ENCODE results near the gene GRIN3B.

The GRIN3B gene

GRCh38 chr19:1046117-1046626 is 46.0 kb downstream of the GRIN3B start:
- no peak overlapping the region for H3K4me3 ChIP-seq (ENCODE audit: low read length)
- no peaks in the 10 kb centered on the region for H3K27me3 ChIP-seq (ENCODE audit: control insufficient read depth, insufficient read depth, low read length)
- peaks cover 2% of the 10 kb centered on the region; the same call in 1 of the 2 replicates for H3K4me1 ChIP-seq (ENCODE audit: control insufficient read depth, insufficient read depth, low read length)
- no peak for DNase-seq (ENCODE audit: low read depth, low spot score)
- no peak overlapping the region for H3K27ac ChIP-seq (ENCODE audit: low read length)
- peaks cover 12% of the 10 kb centered on the region; the same call in 1 of the 2 replicates for H3K36me3 ChIP-seq (ENCODE audit: control insufficient read depth, insufficient read depth, low read length)
- H3K9me3 ChIP-seq (ENCODE audit: control insufficient read depth, insufficient read depth, low read length), result no peaks in the 10 kb centered on the region
- WGBS (ENCODE audit: insufficient coverage, insufficient read length), result no CpG with 5 or more reads among the region's 33 CpGs

GRCh38 chr19:1046836-1047695 is 46.8 kb downstream of the GRIN3B start:
- peaks cover 2% of the 10 kb centered on the region; the same call in 1 of the 2 replicates for H3K4me1 ChIP-seq (ENCODE audit: control insufficient read depth, insufficient read depth, low read length)
- H3K27ac ChIP-seq (ENCODE audit: low read length), result no peak overlapping the region
- H3K36me3 ChIP-seq (ENCODE audit: control insufficient read depth, insufficient read depth, low read length), result peaks cover 12% of the 10 kb centered on the region; the same call in 1 of the 2 replicates
- H3K27me3 ChIP-seq (ENCODE audit: control insufficient read depth, insufficient read depth, low read length), result no peaks in the 10 kb centered on the region
- no CpG with 5 or more reads among the region's 77 CpGs for WGBS (ENCODE audit: insufficient coverage, insufficient read length)
- H3K9me3 ChIP-seq (ENCODE audit: control insufficient read depth, insufficient read depth, low read length), result no peaks in the 10 kb centered on the region
- no peak overlapping the region for H3K4me3 ChIP-seq (ENCODE audit: low read length)
- DNase-seq (ENCODE audit: low read depth, low spot score), result no peak

GRCh38 chr19:1047696-1048147 is 47.5 kb downstream of the GRIN3B start:
- no peaks in the 10 kb centered on the region for H3K27me3 ChIP-seq (ENCODE audit: control insufficient read depth, insufficient read depth, low read length)
- H3K36me3 ChIP-seq (ENCODE audit: control insufficient read depth, insufficient read depth, low read length), result peaks cover 9% of the 10 kb centered on the region; the same call in 1 of the 2 replicates
- peaks cover 2% of the 10 kb centered on the region; the same call in 1 of the 2 replicates for H3K4me1 ChIP-seq (ENCODE audit: control insufficient read depth, insufficient read depth, low read length)
- no CpG with 5 or more reads among the region's 20 CpGs for WGBS (ENCODE audit: insufficient coverage, insufficient read length)
- no peak for DNase-seq (ENCODE audit: low read depth, low spot score)
- no peak overlapping the region for H3K27ac ChIP-seq (ENCODE audit: low read length)
- H3K4me3 ChIP-seq (ENCODE audit: low read length), result no peak overlapping the region
- H3K9me3 ChIP-seq (ENCODE audit: control insufficient read depth, insufficient read depth, low read length), result no peaks in the 10 kb centered on the region

- Histone ChIP-seq H3K9me3 (ENCODE audit: control insufficient read depth, insufficient read depth, low read length) (no peaks in the 10 kb centered on the region), H3K4me3 (ENCODE audit: low read length) (no peak overlapping the region), H3K36me3 (ENCODE audit: control insufficient read depth, insufficient read depth, low read length) (peaks cover 9% of the 10 kb centered on the region; the same call in 1 of the 2 replicates), H3K4me1 (ENCODE audit: control insufficient read depth, insufficient read depth, low read length) (peaks cover 2% of the 10 kb centered on the region; the same call in 1 of the 2 replicates), H3K27me3 (ENCODE audit: control insufficient read depth, insufficient read depth, low read length) (no peaks in the 10 kb centered on the region), H3K27ac (ENCODE audit: low read length) (no peak overlapping the region)
- DNase-seq (ENCODE audit: low read depth, low spot score), result no peak
- no CpG with 5 or more reads among the region's 17 CpGs for WGBS (ENCODE audit: insufficient coverage, insufficient read length)
Observed at GRCh38 chr19:1049106-1049505, 48.9 kb downstream of the GRIN3B start.

- no peak for DNase-seq (ENCODE audit: low read depth, low spot score)
- H3K36me3 ChIP-seq (ENCODE audit: control insufficient read depth, insufficient read depth, low read length), result peaks cover 9% of the 10 kb centered on the region; the same call in 1 of the 2 replicates
- WGBS (ENCODE audit: insufficient coverage, insufficient read length), result no CpG with 5 or more reads among the region's 11 CpGs
- no peaks in the 10 kb centered on the region for H3K27me3 ChIP-seq (ENCODE audit: control insufficient read depth, insufficient read depth, low read length)
- no peaks in the 10 kb centered on the region; the same call in 1 of the 2 replicates for H3K4me1 ChIP-seq (ENCODE audit: control insufficient read depth, insufficient read depth, low read length)
- H3K4me3 ChIP-seq (ENCODE audit: low read length), result no peak overlapping the region
- no peak overlapping the region for H3K27ac ChIP-seq (ENCODE audit: low read length)
- no peaks in the 10 kb centered on the region for H3K9me3 ChIP-seq (ENCODE audit: control insufficient read depth, insufficient read depth, low read length)
Observed at GRCh38 chr19:1049800-1050199, 49.6 kb downstream of the GRIN3B start.

- no CpG with 5 or more reads among the region's 31 CpGs for WGBS (ENCODE audit: insufficient coverage, insufficient read length)
- no peak overlapping the region for H3K27ac ChIP-seq (ENCODE audit: low read length)
- no peaks in the 10 kb centered on the region for H3K27me3 ChIP-seq (ENCODE audit: control insufficient read depth, insufficient read depth, low read length)
- no peak for DNase-seq (ENCODE audit: low read depth, low spot score)
- H3K36me3 ChIP-seq (ENCODE audit: control insufficient read depth, insufficient read depth, low read length), result peaks cover 10% of the 10 kb centered on the region; the same call in 1 of the 2 replicates
- no peak overlapping the region for H3K4me3 ChIP-seq (ENCODE audit: low read length)
- peaks cover 2% of the 10 kb centered on the region; the same call in 1 of the 2 replicates for H3K9me3 ChIP-seq (ENCODE audit: control insufficient read depth, insufficient read depth, low read length)
- no peaks in the 10 kb centered on the region; the same call in 1 of the 2 replicates for H3K4me1 ChIP-seq (ENCODE audit: control insufficient read depth, insufficient read depth, low read length)
Observed at GRCh38 chr19:1050989-1051788, 51.0 kb downstream of the GRIN3B start.

- Histone ChIP-seq H3K4me3 (ENCODE audit: low read length) (no peak overlapping the region), H3K27ac (ENCODE audit: low read length) (no peak overlapping the region), H3K36me3 (ENCODE audit: control insufficient read depth, insufficient read depth, low read length) (peaks cover 14% of the 10 kb centered on the region; the same call in 1 of the 2 replicates), H3K9me3 (ENCODE audit: control insufficient read depth, insufficient read depth, low read length) (peaks cover 4% of the 10 kb centered on the region), H3K27me3 (ENCODE audit: control insufficient read depth, insufficient read depth, low read length) (no peaks in the 10 kb centered on the region), H3K4me1 (ENCODE audit: control insufficient read depth, insufficient read depth, low read length) (no peaks in the 10 kb centered on the region)
- WGBS (ENCODE audit: insufficient coverage, insufficient read length), result no CpG with 5 or more reads among the region's 17 CpGs
- DNase-seq (ENCODE audit: low read depth, low spot score), result no peak
Observed at GRCh38 chr19:1051791-1052190, 51.6 kb downstream of the GRIN3B start.

- DNase-seq (ENCODE audit: low read depth, low spot score), result no peak
- H3K27me3 ChIP-seq (ENCODE audit: control insufficient read depth, insufficient read depth, low read length), result no peaks in the 10 kb centered on the region
- no peaks in the 10 kb centered on the region for H3K4me1 ChIP-seq (ENCODE audit: control insufficient read depth, insufficient read depth, low read length)
- peaks cover 9% of the 10 kb centered on the region for H3K9me3 ChIP-seq (ENCODE audit: control insufficient read depth, insufficient read depth, low read length)
- no peak overlapping the region for H3K4me3 ChIP-seq (ENCODE audit: low read length)
- H3K36me3 ChIP-seq (ENCODE audit: control insufficient read depth, insufficient read depth, low read length), result peaks cover 10% of the 10 kb centered on the region
- 89% methylated on average over 1 of the region's 5 CpGs for WGBS (ENCODE audit: insufficient coverage, insufficient read length)
- no peak overlapping the region for H3K27ac ChIP-seq (ENCODE audit: low read length)
Observed at GRCh38 chr19:1052349-1052975, 52.2 kb downstream of the GRIN3B start.

- Histone ChIP-seq H3K9me3 (ENCODE audit: control insufficient read depth, insufficient read depth, low read length) (peaks cover 9% of the 10 kb centered on the region), H3K27me3 (ENCODE audit: control insufficient read depth, insufficient read depth, low read length) (no peaks in the 10 kb centered on the region), H3K4me1 (ENCODE audit: control insufficient read depth, insufficient read depth, low read length) (no peaks in the 10 kb centered on the region), H3K4me3 (ENCODE audit: low read length) (no peak overlapping the region), H3K36me3 (ENCODE audit: control insufficient read depth, insufficient read depth, low read length) (peaks cover 10% of the 10 kb centered on the region; the same call in 1 of the 2 replicates), H3K27ac (ENCODE audit: low read length) (no peak overlapping the region)
- no peak for DNase-seq (ENCODE audit: low read depth, low spot score)
- WGBS (ENCODE audit: insufficient coverage, insufficient read length), result no CpG with 5 or more reads among the region's 31 CpGs
Observed at GRCh38 chr19:1053176-1054101, 53.2 kb downstream of the GRIN3B start.
